Fibroblast of peridontal ligament (primary cell): ENCODE measurements around the gene BIN1.
A peak's percentile ranks its signal among the peaks of the same experiment; 100 is the strongest.

Experiments used
- DNase-seq: peaks from one replicate; pipeline ENCODE4 v3.0.0-alpha.2; 2010; ENCODE audit errors: extremely low read depth

BIN1 gene

DNA sequence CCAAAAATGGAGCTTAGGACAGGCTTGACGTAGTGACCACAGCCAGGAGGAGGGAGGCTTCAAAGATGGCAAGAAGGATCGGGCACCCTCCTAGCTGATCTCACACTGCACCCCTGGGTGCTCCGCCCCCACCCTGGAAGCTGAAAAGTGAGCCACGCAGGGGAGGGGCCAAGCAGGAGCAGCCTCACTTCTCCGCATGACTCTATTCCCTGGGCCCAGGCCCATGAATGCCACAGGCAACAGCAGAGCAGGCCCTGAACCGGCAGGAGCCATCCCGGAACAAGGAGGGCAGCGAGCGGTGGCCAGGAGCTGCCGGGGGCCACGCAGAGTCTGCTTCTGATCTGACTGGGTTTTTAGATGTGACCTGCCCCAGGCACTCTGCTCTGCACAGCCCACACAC lies 30.0 kb downstream of the BIN1 start:
- DNase-seq, result no peak

DNA sequence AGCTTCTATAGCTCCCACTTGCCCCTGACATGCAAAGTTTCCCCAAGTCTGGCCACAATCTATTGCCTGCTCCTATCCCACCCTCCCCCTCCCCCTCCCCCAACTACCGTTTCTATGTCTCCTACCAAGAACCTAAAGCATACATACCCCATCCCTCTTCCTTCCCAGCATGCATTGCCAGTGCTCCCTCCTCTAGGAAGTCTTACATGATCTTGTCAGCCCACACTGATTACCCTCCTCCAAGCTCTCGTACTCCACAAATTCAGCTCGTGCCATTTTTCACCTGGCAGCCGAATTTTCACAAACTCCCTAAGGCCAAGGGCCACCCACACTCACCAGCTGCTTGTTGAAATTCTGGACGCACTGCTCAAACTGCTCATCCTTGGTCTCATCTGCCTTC lies 30.7 kb downstream of the BIN1 start:
- no peak for DNase-seq

- no peak for DNase-seq
These were observed 31.1 kb downstream of the BIN1 start for GRCh38 chr2:127075821-127076220.

DNA sequence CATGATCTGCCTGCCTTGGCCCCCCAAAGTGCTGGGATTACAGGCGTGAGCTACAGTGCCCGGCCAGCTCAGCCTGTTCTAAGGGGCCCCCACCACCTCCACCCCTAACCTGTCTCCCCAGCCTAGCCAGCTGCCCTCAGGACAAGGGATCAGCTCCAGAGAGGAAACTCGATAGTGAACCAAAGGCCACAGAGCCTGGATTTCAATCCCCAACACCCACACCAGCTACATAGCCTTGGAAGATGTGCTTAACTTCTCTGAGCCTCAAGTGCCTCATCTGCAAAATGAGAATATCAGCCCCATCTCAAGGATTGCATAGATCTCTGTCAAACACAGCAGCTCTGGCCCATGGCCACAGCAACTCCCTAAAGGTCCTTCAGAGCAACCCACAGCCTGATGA lies 32.0 kb downstream of the BIN1 start:
- DNase-seq, result no peak

DNA sequence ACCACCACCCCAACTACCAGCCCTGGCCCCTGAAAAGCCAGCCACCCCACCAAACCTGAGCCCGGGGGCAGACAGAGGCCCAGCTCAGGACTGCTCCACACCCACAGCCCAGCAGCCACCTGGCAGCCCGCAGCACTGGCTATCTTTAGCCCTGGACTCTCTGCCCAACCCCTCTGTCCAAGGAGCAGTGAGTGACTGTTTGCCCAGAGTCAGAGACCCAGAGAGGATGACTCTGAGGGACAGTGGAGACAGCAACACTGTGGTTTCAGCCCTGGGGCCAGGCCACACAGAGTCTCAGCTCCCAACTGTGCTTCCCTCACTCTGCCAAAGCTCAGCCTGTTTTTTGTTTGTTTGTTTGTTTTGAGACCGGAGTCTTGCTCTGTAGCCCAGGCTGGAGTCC lies 32.6 kb downstream of the BIN1 start:
- DNase-seq, result no peak

DNA sequence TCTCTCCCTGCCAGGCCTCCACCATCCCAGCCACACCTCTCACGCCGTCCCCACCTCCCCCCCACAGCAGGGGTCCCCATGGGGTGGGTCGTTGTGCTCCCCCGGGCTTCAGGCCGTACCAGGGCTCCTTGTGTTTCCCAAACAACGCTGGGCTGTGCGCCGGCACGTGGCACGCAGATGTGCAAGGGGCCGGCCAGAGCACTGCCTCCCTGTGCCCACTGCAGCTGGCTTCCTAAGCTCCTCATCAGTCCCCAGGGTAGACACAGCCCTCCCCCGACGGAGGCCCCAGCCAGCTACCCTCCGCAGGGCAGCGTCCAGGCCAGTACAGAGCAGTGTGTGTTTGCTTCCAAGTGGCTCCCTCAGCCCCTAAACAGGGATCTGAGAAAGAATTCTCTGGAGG lies 34.0 kb downstream of the BIN1 start:
- DNase-seq, result no peak

DNA sequence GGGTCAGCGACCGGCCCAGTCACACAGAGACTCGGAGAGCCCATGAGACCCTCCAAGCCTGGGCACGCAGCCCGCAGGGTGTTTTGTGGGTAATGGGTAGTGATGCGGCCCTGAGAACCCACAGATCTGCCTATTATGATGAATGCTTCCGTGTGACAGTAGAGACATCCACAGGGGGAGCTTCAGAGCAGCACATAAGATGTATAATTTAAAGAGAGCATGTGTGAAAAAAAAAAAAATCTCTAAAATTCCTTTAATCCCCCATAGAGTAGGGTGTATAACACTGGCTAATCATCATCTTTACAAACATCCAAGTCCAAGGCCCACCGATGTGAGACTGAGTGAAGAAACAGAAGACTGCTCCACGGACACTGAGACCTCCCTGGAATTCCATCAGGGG lies 34.6 kb downstream of the BIN1 start:
- DNase-seq, result peak; percentile 19

DNA sequence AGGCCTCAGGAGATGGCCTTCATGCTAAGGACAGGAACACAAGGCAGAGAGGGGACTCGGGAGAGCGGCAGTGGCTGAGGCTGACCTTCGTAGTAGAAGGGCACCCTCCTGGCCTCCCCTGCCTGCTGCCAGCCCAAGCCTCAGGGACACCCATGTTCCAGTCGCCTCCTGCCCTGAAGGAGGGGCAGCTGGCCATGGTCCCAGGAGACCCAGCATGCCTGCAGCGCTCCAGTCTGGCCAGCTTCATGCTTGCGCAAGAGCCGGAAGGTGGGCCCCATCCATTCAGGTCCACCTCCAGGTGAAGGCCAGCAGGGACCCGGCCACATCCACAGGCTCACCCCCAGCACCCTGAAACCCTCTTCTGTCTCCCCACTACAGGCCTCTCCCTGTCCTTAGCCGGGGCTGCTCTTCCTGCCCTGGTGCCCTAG lies 35.0 kb downstream of the BIN1 start:
- DNase-seq, result no peak

- DNase-seq, result no peak
These were observed 36.7 kb downstream of the BIN1 start for GRCh38 chr2:127070221-127070620.

GRCh38 chr2:127069536-127069935 lies 37.4 kb downstream of the BIN1 start:
- no peak for DNase-seq

GRCh38 chr2:127069003-127069402 lies 38.0 kb downstream of the BIN1 start:
- DNase-seq, result no peak

- DNase-seq, result no peak
These were observed 38.6 kb downstream of the BIN1 start for GRCh38 chr2:127068351-127068741.

- DNase-seq, result peak; percentile 48
These were observed 39.2 kb downstream of the BIN1 start for GRCh38 chr2:127067620-127068350.

DNA sequence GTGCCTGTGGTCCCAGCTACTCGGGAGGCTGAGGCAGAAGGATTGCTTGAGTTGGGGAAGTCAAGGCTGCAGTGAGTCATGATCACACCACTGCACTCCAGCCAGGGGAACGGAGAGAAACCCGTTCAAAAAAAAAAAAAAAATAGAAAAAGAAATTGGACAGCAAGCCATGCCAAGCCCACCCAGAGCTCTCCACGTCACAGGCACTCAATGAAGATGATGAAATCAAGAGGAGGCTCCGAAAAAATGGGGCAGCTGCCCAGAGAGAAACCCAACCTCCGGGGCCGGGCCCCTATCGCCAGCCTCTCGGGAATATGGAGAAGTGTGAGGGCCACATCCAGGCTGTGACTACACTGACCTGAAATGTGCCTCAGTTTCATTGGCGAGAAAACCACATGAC lies 40.0 kb downstream of the BIN1 start:
- DNase-seq, result peak; percentile 38

GRCh38 chr2:127065940-127066318 lies 41.0 kb downstream of the BIN1 start:
- DNase-seq, result no peak

DNA sequence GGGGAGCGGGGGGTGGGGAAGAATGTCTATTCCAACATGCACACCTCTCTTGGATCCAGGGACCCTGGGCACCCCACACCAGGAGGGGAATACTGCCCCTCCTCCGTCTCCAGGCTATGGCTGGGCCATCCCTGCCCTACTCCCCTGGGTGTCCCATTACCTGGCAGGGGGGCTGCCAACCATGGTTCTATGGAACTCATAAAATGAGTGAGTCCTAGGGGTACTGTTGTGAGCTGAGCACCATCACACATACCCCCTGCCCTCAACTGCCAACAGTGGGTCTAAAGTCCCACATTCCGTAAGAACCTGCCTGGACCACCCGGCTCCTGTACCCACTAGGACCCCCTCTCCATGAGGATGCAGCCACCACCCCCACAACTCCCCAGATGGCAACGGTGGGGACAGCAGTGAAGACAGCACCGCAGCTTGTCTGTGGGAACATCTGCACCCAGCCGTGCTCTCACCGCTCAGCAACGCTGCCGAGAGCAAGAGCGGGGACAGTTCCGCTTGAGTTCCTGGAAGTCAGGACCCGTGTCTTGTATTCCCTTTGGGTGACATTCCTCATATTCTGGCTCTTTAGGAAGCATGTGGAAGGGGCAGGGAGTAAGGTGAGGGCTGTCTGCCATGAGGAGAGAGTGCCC lies 41.5 kb downstream of the BIN1 start:
- DNase-seq, result no peak

- DNase-seq, result peak; percentile 87
These were observed 42.2 kb downstream of the BIN1 start for GRCh38 chr2:127064642-127065250.

- DNase-seq, result no peak
These were observed 43.0 kb downstream of the BIN1 start for GRCh38 chr2:127063701-127064590.

DNA sequence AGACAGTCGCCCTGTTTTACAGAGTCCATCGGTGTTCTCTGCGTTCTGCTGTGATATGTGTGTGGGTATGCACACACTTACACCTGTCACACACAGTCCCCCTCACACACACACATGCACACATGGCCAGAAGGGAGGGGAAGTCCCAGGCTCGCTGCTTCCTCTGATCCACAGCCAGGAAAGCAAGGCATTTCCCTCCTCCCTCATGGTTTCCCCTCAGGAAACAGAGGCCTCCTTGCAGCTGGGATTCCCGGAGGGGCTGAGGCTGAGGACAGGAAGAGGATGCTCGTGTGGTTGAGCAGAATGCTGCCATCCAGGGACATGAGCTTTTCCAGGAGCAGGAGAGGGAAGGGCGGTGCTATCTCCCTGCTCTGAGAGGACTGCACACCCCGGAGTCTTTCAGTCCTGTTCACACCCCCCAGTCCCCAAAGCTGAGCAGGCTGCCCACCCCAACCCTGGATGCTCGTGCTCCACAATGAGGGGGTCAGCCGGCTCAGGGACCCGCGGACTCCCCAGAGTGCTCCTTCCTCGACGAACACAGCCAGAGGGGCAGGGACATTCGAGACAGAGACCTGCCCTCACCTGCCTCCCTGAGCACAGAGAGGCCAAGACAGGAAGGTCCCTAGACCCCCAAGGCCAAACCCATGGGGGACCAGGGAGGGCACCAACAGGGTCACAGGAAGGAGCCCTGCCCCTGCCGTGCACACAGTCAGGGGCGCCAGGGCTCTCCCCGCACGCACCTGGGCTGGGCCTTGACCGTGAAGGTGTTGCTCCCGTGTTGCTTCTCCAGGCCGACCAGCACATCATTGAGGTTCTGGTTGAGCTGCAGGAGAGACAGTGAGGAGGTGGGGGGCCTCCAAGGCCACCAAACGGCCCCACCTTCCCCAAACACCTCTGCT lies 45.3 kb downstream of the BIN1 start:
- DNase-seq, result no peak

- DNase-seq, result no peak
These were observed 46.5 kb downstream of the BIN1 start for GRCh38 chr2:127060264-127060945.

- no peak for DNase-seq
These were observed 47.4 kb downstream of the BIN1 start for GRCh38 chr2:127059559-127059958.
